ENCODE results near the gene KLRC4. TPM values are rescaled to one million over a fixed set of nuclear protein-coding genes. Genes with fewer than 3 reads are reported as not detected.
"Not testable (repeated sequence)": the region's sequence is repeated elsewhere in the genome, so short reads cannot be mapped to it uniquely, and the experiment has no call there.

The KLRC4 gene
- total RNA-seq, 2 experiments from 2014 or later, result 9.3 to 9.9 TPM

DNA sequence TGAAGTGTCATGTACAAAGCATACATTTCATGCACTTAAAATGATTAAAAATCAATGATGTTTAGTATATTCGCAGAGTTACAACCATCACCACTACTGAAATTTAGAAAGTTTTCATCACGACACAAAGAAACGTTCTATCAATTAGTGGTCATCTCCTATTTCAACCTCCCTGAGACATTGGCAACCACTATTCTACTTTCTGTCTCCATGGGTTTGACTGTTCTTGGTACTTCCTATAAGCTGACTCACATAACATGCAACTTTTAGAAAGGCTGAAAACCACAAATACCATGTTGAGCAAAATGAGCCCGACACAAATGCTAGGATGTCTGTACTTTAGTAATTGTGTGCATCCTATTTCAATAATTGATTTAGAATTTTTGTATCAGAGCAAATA is 21.1 kb upstream of the KLRC4 start:
- CTCF ChIA-PET (ENCODE audit: unreplicated experiment); H3K79me2 ChIP-seq (ENCODE audit: insufficient read depth, low read depth, low read length); H3K9me2 ChIP-seq (ENCODE audit: insufficient read depth, low read length); intact Hi-C loops (cut with micrococcal nuclease; ENCODE audit: unreplicated experiment); H3K4me3 ChIP-seq (ENCODE audit: low read depth, low read length, poor library complexity, severe bottlenecking); BruUV-seq (replicated peaks); H3K36me3 ChIP-seq (ENCODE audit: insufficient read depth, low read length); H4K20me1 ChIP-seq (ENCODE audit: insufficient read depth, low read length); H3K4me2 ChIP-seq (ENCODE audit: low read length); DNase-seq (ENCODE audit: low spot score); H3K9me3 ChIP-seq (ENCODE audit: low read length); POLR2A ChIA-PET; H3K4me1 ChIP-seq (ENCODE audit: insufficient read depth, low read length, poor library complexity, severe bottlenecking); H2AFZ ChIP-seq (ENCODE audit: low read length); H3K27ac ChIP-seq (ENCODE audit: low read depth, low read length, poor library complexity, severe bottlenecking): not testable (repeated sequence)

- H4K20me1 ChIP-seq (ENCODE audit: insufficient read depth, low read length); H3K9me2 ChIP-seq (ENCODE audit: insufficient read depth, low read length); H2AFZ ChIP-seq (ENCODE audit: low read length); H3K9me3 ChIP-seq (ENCODE audit: low read length); POLR2A ChIA-PET; H3K36me3 ChIP-seq (ENCODE audit: insufficient read depth, low read length); H3K4me1 ChIP-seq (ENCODE audit: insufficient read depth, low read length, poor library complexity, severe bottlenecking); H3K4me2 ChIP-seq (ENCODE audit: low read length); H3K79me2 ChIP-seq (ENCODE audit: insufficient read depth, low read depth, low read length); CTCF ChIA-PET (ENCODE audit: unreplicated experiment); H3K27ac ChIP-seq (ENCODE audit: low read depth, low read length, poor library complexity, severe bottlenecking); DNase-seq (ENCODE audit: low spot score); H3K4me3 ChIP-seq (ENCODE audit: low read depth, low read length, poor library complexity, severe bottlenecking); BruUV-seq (replicated peaks): not testable (repeated sequence)
- intact Hi-C loops (cut with micrococcal nuclease; ENCODE audit: unreplicated experiment), result loop anchor here (2.0 kb wide), 1 partner anchor 19 kb away; no protein-coding TSS in a partner anchor
Measured at GRCh38 chr12:10425938-10426337, 16.4 kb upstream of the KLRC4 start.

- H3K9me3 ChIP-seq (ENCODE audit: low read length); H3K36me3 ChIP-seq (ENCODE audit: insufficient read depth, low read length); H3K79me2 ChIP-seq (ENCODE audit: insufficient read depth, low read depth, low read length); H4K20me1 ChIP-seq (ENCODE audit: insufficient read depth, low read length); H3K9me2 ChIP-seq (ENCODE audit: insufficient read depth, low read length); BruUV-seq (replicated peaks); H3K4me2 ChIP-seq (ENCODE audit: low read length); H3K4me3 ChIP-seq (ENCODE audit: low read depth, low read length, poor library complexity, severe bottlenecking); H2AFZ ChIP-seq (ENCODE audit: low read length); H3K27ac ChIP-seq (ENCODE audit: low read depth, low read length, poor library complexity, severe bottlenecking); DNase-seq (ENCODE audit: low spot score); CTCF ChIA-PET (ENCODE audit: unreplicated experiment); intact Hi-C loops (cut with micrococcal nuclease; ENCODE audit: unreplicated experiment); H3K4me1 ChIP-seq (ENCODE audit: insufficient read depth, low read length, poor library complexity, severe bottlenecking); POLR2A ChIA-PET: not testable (repeated sequence)
Measured at GRCh38 chr12:10424260-10424899, 14.8 kb upstream of the KLRC4 start.

- H3K36me3 ChIP-seq (ENCODE audit: insufficient read depth, low read length); H3K4me2 ChIP-seq (ENCODE audit: low read length); H3K4me1 ChIP-seq (ENCODE audit: insufficient read depth, low read length, poor library complexity, severe bottlenecking); H3K4me3 ChIP-seq (ENCODE audit: low read depth, low read length, poor library complexity, severe bottlenecking); H4K20me1 ChIP-seq (ENCODE audit: insufficient read depth, low read length); DNase-seq (ENCODE audit: low spot score); H3K9me2 ChIP-seq (ENCODE audit: insufficient read depth, low read length); H3K9me3 ChIP-seq (ENCODE audit: low read length); POLR2A ChIA-PET; BruUV-seq (replicated peaks); intact Hi-C loops (cut with micrococcal nuclease; ENCODE audit: unreplicated experiment); H3K27ac ChIP-seq (ENCODE audit: low read depth, low read length, poor library complexity, severe bottlenecking); H3K79me2 ChIP-seq (ENCODE audit: insufficient read depth, low read depth, low read length); H2AFZ ChIP-seq (ENCODE audit: low read length); CTCF ChIA-PET (ENCODE audit: unreplicated experiment): not testable (repeated sequence)
Measured at GRCh38 chr12:10422159-10422558, 12.6 kb upstream of the KLRC4 start.

GRCh38 chr12:10420334-10420733 is 10.8 kb upstream of the KLRC4 start, which contains the start of gene KLRC3:
TSS of gene KLRC3 (minus strand) at chr12:10420595. CDS start at chr12:10420550, 45 bp downstream.
- peak within 1 kb of the TSS; percentile 68 for H3K4me3 ChIP-seq (ENCODE audit: low read depth, low read length, poor library complexity, severe bottlenecking)
- POLR2A ChIA-PET, result interaction anchor here (0.7 kb wide), 1 partner anchor 16 kb away, joined by 3 read pairs; no protein-coding TSS in a partner anchor
- H3K4me2 ChIP-seq (ENCODE audit: low read length), result peak within 1 kb of the TSS; percentile 64

More at GRCh38 chr12:10420334-10420733, 10.8 kb upstream of the KLRC4 start, which contains the start of gene KLRC3:
- H4K20me1 ChIP-seq (ENCODE audit: insufficient read depth, low read length); H3K4me1 ChIP-seq (ENCODE audit: insufficient read depth, low read length, poor library complexity, severe bottlenecking); CTCF ChIA-PET (ENCODE audit: unreplicated experiment); BruUV-seq (replicated peaks); H3K9me3 ChIP-seq (ENCODE audit: low read length); DNase-seq (ENCODE audit: low spot score); H3K79me2 ChIP-seq (ENCODE audit: insufficient read depth, low read depth, low read length); intact Hi-C loops (cut with micrococcal nuclease; ENCODE audit: unreplicated experiment); H3K36me3 ChIP-seq (ENCODE audit: insufficient read depth, low read length); H3K9me2 ChIP-seq (ENCODE audit: insufficient read depth, low read length): not testable (repeated sequence)
- Histone ChIP-seq H3K27ac (ENCODE audit: low read depth, low read length, poor library complexity, severe bottlenecking) (peak within 1 kb of the TSS; percentile 40), H2AFZ (ENCODE audit: low read length) (peak within 1 kb of the TSS; percentile 87)
